Liver (tissue), 3 donors: ENCODE data around the gene SLMAP.
A peak's percentile ranks its signal among the peaks of the same experiment; 100 is the strongest.

Experiments used
- ATF3 ChIP-seq: IDR thresholded peaks from 2 replicates; pipeline ENCODE4 v1.6.1; 2016; ENCODE audit warnings: antibody characterized with exemption
- CTCF ChIP-seq: fragments of 150-350 bp; IDR thresholded peaks from 2 replicates; pipeline ENCODE4 v1.5.1; 2017; ENCODE audit warnings: improper control_type of control experiment, low read depth, low read length; ENCODE audit not compliant: missing input control
- EGR1 ChIP-seq, 2 donors: IDR thresholded peaks; 2 replicates each; pipeline ENCODE4 v1.6.1; 2016 to 2018; ENCODE audit warnings: antibody characterized with exemption in 2 of 2, low read depth in 2 of 2
- GABPA ChIP-seq, 2 donors: IDR thresholded peaks in 1 of 2; conservative IDR thresholded peaks in 1 of 2; 2 replicates each; pipeline ENCODE4 v1.6.1; 2016; ENCODE audit warnings: antibody characterized with exemption in 2 of 2, mild to moderate bottlenecking in 1 of 2, moderate library complexity in 1 of 2
- HNF4A ChIP-seq, 2 donors: conservative IDR thresholded peaks; 2 replicates each; pipeline ENCODE4 v1.6.1; 2016; ENCODE audit warnings: antibody characterized with exemption in 2 of 2, mild to moderate bottlenecking in 2 of 2
- RAD21 ChIP-seq, 2 donors: IDR thresholded peaks; 2 replicates each; pipeline ENCODE4 v1.6.1; 2016; ENCODE audit warnings: antibody characterized with exemption in 2 of 2, mild to moderate bottlenecking in 2 of 2
- RXRA ChIP-seq, 2 donors: IDR thresholded peaks; 2 replicates each; pipeline ENCODE4 v1.6.1; 2017 to 2018; ENCODE audit warnings: antibody characterized with exemption in 2 of 2, mild to moderate bottlenecking in 1 of 2
- TAF1 ChIP-seq: conservative IDR thresholded peaks from 2 replicates; pipeline ENCODE4 v1.6.1; 2016; ENCODE audit warnings: antibody characterized with exemption, mild to moderate bottlenecking
- YY1 ChIP-seq: IDR thresholded peaks from 2 replicates; pipeline ENCODE4 v1.6.1; 2016; ENCODE audit warnings: antibody characterized with exemption, mild to moderate bottlenecking
- donor health status: healthy.
- donor health status: healthy.

- TF ChIP-seq CTCF = no peak
- no peak for TF ChIP-seq ATF3
- TF ChIP-seq TAF1 = no peak
- no peak for TF ChIP-seq GABPA (IDR thresholded peaks at IDR 0.05 in 1 of 2, conservative IDR thresholded peaks at IDR 0.05 in 1 of 2)
- TF ChIP-seq RAD21 (IDR thresholded peaks at IDR 0.05) = no peak
- TF ChIP-seq RXRA (IDR thresholded peaks at IDR 0.05) = no peak
- TF ChIP-seq YY1 = no peak
- TF ChIP-seq EGR1 (IDR thresholded peaks at IDR 0.05; ENCODE audit: low read depth in 2 of 2) = no peak
- peak; percentile 35 to 50 for TF ChIP-seq HNF4A (conservative IDR thresholded peaks at IDR 0.05)
Observed at GRCh38 chr3:57810471-57811137, 54.5 kb downstream of the SLMAP start.
